Measurements from ENCODE around the gene ZBTB4.

The ZBTB4 gene

DNA sequence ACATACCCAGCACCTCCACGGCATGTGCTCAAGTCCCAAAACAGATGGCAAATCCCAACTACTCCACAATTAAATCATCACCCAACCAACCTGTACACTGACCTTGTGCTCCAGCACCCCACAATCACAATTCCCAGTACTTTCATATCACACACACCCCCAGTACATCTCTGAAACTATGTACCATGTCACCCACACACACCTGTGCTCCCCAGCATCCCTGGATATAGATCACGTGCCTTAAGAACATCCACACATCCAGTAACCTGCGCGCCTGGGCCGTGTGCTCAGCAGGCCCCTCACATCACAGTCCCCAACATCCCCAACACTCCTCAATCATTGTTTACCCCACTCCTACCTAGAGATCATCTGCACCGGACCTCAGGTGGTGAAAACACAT is 69.7 kb downstream of the ZBTB4 start:
- no peak overlapping the region for H3K4me3 ChIP-seq (ENCODE audit: low read depth, low read length)
- TF ChIP-seq, protein P1, sequence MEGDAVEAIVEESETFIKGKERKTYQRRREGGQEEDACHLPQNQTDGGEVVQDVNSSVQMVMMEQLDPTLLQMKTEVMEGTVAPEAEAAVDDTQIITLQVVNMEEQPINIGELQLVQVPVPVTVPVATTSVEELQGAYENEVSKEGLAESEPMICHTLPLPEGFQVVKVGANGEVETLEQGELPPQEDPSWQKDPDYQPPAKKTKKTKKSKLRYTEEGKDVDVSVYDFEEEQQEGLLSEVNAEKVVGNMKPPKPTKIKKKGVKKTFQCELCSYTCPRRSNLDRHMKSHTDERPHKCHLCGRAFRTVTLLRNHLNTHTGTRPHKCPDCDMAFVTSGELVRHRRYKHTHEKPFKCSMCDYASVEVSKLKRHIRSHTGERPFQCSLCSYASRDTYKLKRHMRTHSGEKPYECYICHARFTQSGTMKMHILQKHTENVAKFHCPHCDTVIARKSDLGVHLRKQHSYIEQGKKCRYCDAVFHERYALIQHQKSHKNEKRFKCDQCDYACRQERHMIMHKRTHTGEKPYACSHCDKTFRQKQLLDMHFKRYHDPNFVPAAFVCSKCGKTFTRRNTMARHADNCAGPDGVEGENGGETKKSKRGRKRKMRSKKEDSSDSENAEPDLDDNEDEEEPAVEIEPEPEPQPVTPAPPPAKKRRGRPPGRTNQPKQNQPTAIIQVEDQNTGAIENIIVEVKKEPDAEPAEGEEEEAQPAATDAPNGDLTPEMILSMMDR (IDR thresholded peaks at IDR 0.05; ENCODE audit: borderline replicate concordance, insufficient read depth, low read depth, low read length) = no peak

Data from GM12875 (cell line).